T-helper 9 cell (primary cell): ENCODE data around the gene DUSP23.

Source experiments
- DNase-seq: peaks from one replicate; pipeline ENCODE4 v3.0.0-alpha.2; 2020

The DUSP23 gene

DNA sequence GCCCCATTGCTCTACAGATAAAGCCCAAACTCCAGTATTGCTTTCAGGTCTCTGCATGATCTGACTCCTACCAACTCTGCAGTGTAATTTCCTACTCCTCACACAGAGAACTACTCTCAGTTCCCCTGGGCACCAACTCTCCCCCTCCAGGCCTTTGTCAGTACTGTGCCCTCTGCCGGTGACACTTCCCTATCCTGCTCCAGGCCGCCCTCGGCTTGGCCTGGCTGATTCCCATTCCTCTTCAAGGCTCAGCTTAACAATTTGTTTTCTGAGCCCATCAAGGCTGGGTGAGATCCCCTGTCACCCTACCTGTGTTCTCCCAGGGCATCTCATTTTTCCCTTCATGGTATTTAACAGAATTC is 48.5 kb downstream of the DUSP23 start:
- DNase-seq, result no peak

DNA sequence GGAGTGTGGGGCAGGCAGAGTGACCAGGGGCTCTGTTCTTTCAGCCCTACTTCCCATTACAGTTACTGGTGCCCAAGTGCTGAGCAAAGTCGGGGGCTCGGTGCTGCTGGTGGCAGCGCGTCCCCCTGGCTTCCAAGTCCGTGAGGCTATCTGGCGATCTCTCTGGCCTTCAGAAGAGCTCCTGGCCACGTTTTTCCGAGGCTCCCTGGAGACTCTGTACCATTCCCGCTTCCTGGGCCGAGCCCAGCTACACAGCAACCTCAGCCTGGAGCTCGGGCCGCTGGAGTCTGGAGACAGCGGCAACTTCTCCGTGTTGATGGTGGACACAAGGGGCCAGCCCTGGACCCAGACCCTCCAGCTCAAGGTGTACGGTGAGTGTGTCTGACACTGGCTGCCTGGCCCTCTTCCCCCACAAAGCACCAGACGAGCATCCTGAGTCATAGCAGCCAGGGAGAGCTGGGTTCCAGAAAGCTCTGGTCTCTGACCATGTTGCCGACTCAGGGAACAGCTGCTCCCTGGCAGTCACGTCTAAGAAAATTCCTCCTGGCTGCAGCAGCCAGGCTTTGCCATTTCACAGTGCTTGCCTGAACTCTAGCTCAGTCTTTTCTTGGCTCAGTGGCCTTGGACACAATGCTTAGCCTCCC is 49.2 kb downstream of the DUSP23 start:
- no peak for DNase-seq

DNA sequence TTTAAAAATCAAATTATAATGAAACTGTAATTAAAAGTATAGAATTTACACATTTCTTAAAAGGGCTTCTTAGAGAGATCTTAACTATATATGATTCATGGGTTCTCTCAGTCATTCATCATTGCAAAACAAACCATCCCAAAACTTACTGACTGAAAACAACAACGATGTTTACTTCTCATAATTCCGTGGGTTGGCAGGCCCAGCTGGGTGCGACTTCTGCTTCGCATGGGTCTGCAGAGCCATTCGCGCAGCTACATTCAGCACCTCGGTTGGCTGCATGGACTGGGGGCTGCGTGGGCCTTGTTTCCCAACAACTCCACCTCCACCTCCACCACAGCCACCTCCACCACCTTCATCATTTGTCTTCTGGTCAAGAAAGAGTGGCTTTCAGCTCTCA is 50.0 kb downstream of the DUSP23 start:
- DNase-seq, result no peak

DNA sequence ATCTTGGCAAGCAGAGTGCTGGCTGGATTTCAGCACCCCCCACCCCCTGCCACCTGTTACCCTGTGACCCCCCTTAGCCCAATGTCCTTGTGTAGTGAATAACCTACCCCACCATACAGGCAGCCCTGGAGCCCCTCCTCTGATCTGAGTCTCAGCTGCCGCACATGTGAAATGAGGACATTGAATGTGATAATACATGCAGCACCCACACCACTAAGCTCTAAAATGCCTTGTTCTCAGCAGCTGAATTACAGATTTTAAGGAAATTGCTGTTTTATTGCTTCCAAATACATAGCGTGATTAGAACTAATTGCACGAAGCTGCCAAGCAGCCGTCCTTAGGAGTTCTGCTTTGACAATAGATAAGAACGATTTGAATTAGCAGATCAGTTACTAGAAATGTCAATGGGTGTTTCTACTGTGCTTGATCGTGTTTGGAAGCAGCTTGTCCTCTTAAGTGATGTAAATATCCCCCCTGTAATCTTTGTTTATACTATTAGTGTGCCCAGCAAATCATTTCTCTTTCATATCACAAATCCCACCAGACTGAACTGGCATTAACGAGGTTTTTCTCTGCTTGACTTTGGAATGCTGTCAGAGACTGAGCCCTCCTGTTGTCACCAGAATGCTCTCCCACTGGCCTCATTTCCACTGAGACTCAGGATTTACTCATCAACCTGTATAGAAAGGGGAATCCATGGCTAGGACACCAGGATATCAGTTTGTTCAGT is 50.8 kb downstream of the DUSP23 start:
- no peak for DNase-seq
